Activated CD4-positive, CD25-positive, alpha-beta regulatory T cell treated with anti-CD3 and anti-CD28 coated beads, Interleukin-2, amount 50 U/mL, for 16 hours (primary cell): ENCODE measurements around the gene KDM8.

Source experiments
- DNase-seq: peaks from one replicate; pipeline ENCODE4 v3.0.0-alpha.2; 2020; ENCODE audit warnings: low read depth, low spot score

Gene KDM8

GRCh38 chr16:27229891-27230470 is 26.7 kb downstream of the KDM8 start:
- DNase-seq, result no peak

- peak; percentile 26 for DNase-seq
These were observed 27.3 kb downstream of the KDM8 start for GRCh38 chr16:27230562-27231001.

- DNase-seq, result no peak
These were observed 28.4 kb downstream of the KDM8 start for GRCh38 chr16:27231692-27232060.

GRCh38 chr16:27232061-27232900 is 29.0 kb downstream of the KDM8 start:
- no peak for DNase-seq

- no peak for DNase-seq
These were observed 29.7 kb downstream of the KDM8 start for GRCh38 chr16:27232901-27233625.

- DNase-seq, result no peak
These were observed 30.4 kb downstream of the KDM8 start for GRCh38 chr16:27233731-27234130.

GRCh38 chr16:27234171-27234570 is 30.8 kb downstream of the KDM8 start:
- DNase-seq, result no peak

- no peak for DNase-seq
These were observed 31.3 kb downstream of the KDM8 start for GRCh38 chr16:27234603-27235002.

- DNase-seq, result peak; percentile 44
These were observed 32.0 kb downstream of the KDM8 start for GRCh38 chr16:27235055-27235937.

- DNase-seq, result no peak
These were observed 32.6 kb downstream of the KDM8 start for GRCh38 chr16:27235938-27236245.

GRCh38 chr16:27236635-27237218 is 33.4 kb downstream of the KDM8 start:
- no peak for DNase-seq

- peak; percentile 47 for DNase-seq
These were observed 34.1 kb downstream of the KDM8 start for GRCh38 chr16:27237219-27238015.

GRCh38 chr16:27238016-27238587 is 34.8 kb downstream of the KDM8 start:
- no peak for DNase-seq

- DNase-seq, result no peak
These were observed 35.3 kb downstream of the KDM8 start for GRCh38 chr16:27238591-27238990.

GRCh38 chr16:27239026-27239425 is 35.7 kb downstream of the KDM8 start:
- DNase-seq, result no peak

- DNase-seq, result no peak
These were observed 36.8 kb downstream of the KDM8 start for GRCh38 chr16:27239906-27240655.

GRCh38 chr16:27240948-27241531 is 37.7 kb downstream of the KDM8 start:
- no peak for DNase-seq

GRCh38 chr16:27241658-27242057 is 38.3 kb downstream of the KDM8 start:
- DNase-seq, result no peak

- DNase-seq, result no peak
These were observed 39.1 kb downstream of the KDM8 start for GRCh38 chr16:27242398-27242797.
